GM23338 (cell line): ENCODE measurements around the gene BCOR. TPM values are rescaled to one million over a fixed set of nuclear protein-coding genes. Genes with fewer than 3 reads are reported as not detected.

Source experiments
- ATAC-seq: fragments of 200-7000 bp; cut with Tn5 transposase; 3 replicates; pipeline ENCODE4 v1.9.1; 2020
- DNase-seq: peaks from one replicate; pipeline ENCODE4 v3.0.0-alpha.2; 2015; ENCODE audit warnings: low spot score
- H2AFZ ChIP-seq: fragments of 200-600 bp; sonication (generic); 2 replicates; pipeline ENCODE4 v1.8.0; 2016; ENCODE audit warnings: antibody characterized with exemption, mild to moderate bottlenecking, moderate library complexity
- H3F3A ChIP-seq: fragments of 200-600 bp; sonication (generic); replicated peaks from 2 replicates; pipeline ENCODE4 v1.8.0; 2017; ENCODE audit warnings: antibody characterized with exemption, mixed run types, low read depth
- H3K27ac ChIP-seq: fragments of 200-600 bp; sonication (generic); 2 replicates; pipeline ENCODE4 v1.6.1; 2016; ENCODE audit warnings: low read depth
- H3K27me3 ChIP-seq: fragments of 200-600 bp; sonication (generic); 2 replicates; pipeline ENCODE4 v1.8.0; 2016; ENCODE audit warnings: mild to moderate bottlenecking, mixed run types, moderate library complexity; ENCODE audit not compliant: insufficient read depth
- H3K36me3 ChIP-seq: fragments of 200-600 bp; sonication (generic); 2 replicates; pipeline ENCODE4 v1.8.0; 2016; ENCODE audit warnings: mild to moderate bottlenecking; ENCODE audit not compliant: insufficient read depth
- H3K4me1 ChIP-seq: fragments of 200-600 bp; sonication (generic); 2 replicates; pipeline ENCODE4 v1.8.0; 2016; ENCODE audit warnings: mild to moderate bottlenecking, moderate library complexity; ENCODE audit not compliant: insufficient read depth
- H3K4me2 ChIP-seq: fragments of 200-600 bp; sonication (generic); 2 replicates; pipeline ENCODE4 v1.7.1; 2017; ENCODE audit warnings: mixed run types
- H3K4me3 ChIP-seq: fragments of 200-600 bp; sonication (generic); 2 replicates; pipeline ENCODE4 v1.6.1; 2016; ENCODE audit warnings: mixed run types
- H3K79me2 ChIP-seq: fragments of 200-600 bp; sonication (generic); replicated peaks from 2 replicates; pipeline ENCODE4 v1.8.0; 2017; ENCODE audit warnings: mild to moderate bottlenecking; ENCODE audit not compliant: insufficient read depth
- H3K9me2 ChIP-seq: fragments of 200-600 bp; sonication (generic); 2 replicates; pipeline ENCODE4 v1.8.0; 2017; ENCODE audit not compliant: insufficient read depth
- H4K20me1 ChIP-seq: fragments of 200-600 bp; sonication (generic); replicated peaks from 2 replicates; pipeline ENCODE4 v1.8.0; 2017; ENCODE audit warnings: mild to moderate bottlenecking; ENCODE audit not compliant: insufficient read depth
- H3K27ac Mint-ChIP-seq: 2 replicates; pipeline ENCODE4 v1.8.0; 2020; ENCODE audit warnings: inconsistent platforms, mild to moderate bottlenecking, moderate library complexity, mixed read lengths
- H3K27me3 Mint-ChIP-seq: 3 replicates; pipeline ENCODE4 v1.8.0; 2022; ENCODE audit warnings: low read depth, mild to moderate bottlenecking, moderate library complexity, mixed read lengths, inconsistent platforms; ENCODE audit not compliant: insufficient read depth, poor library complexity
- H3K36me3 Mint-ChIP-seq: 3 replicates; pipeline ENCODE4 v1.8.0; 2021; ENCODE audit warnings: low read depth, mild to moderate bottlenecking, inconsistent platforms, moderate library complexity, mixed read lengths
- H3K4me1 Mint-ChIP-seq: 3 replicates; pipeline ENCODE4 v1.8.0; 2020; ENCODE audit warnings: mild to moderate bottlenecking, inconsistent platforms, mixed read lengths
- H3K4me3 Mint-ChIP-seq: 3 replicates; pipeline ENCODE4 v1.8.0; 2021; ENCODE audit warnings: moderate library complexity, mild to moderate bottlenecking, inconsistent platforms, mixed read lengths
- H3K9me3 Mint-ChIP-seq: 3 replicates; pipeline ENCODE4 v1.8.0; 2020; ENCODE audit warnings: moderate library complexity, mild to moderate bottlenecking, inconsistent platforms, mixed read lengths
- EZH2 ChIP-seq: fragments of 200-600 bp; sonication (generic); IDR thresholded peaks from one replicate; pipeline ENCODE4 v1.8.0; 2017; ENCODE audit warnings: antibody characterized with exemption, mild to moderate bottlenecking, low read depth; ENCODE audit not compliant: unreplicated experiment
- EZH2phosphoT487 ChIP-seq: fragments of 200-600 bp; sonication (generic); IDR thresholded peaks from one replicate; pipeline ENCODE4 v1.8.1; 2018; ENCODE audit warnings: antibody characterized with exemption; ENCODE audit not compliant: unreplicated experiment
- STAT1 ChIP-seq: IDR thresholded peaks from one replicate; pipeline ENCODE4 v1.6.1; 2016; ENCODE audit warnings: antibody characterized with exemption; ENCODE audit not compliant: unreplicated experiment
- ZNF114 ChIP-seq: fragments of 250-450 bp; sonication (Bioruptor Pico); IDR thresholded peaks from 2 replicates; pipeline ENCODE4 v1.5.0; 2020; ENCODE audit warnings: mild to moderate bottlenecking, moderate library complexity
- ZNF462 ChIP-seq: fragments of 250-450 bp; sonication (Bioruptor Pico); IDR thresholded peaks from 2 replicates; pipeline ENCODE4 v1.5.0; 2020; ENCODE audit warnings: mild to moderate bottlenecking, moderate library complexity
- polyA plus RNA-seq: library from polyadenylated mRNA; unstranded; fragments of >200 nt; fragmentation: Nextera tagmentation; extraction: Ambion mirVana; gene quantifications from 2 replicates; pipeline ENCODE4 v1.2.1, GENCODE V29; 2016
- total RNA-seq: library from RNA; depleted of rRNA; stranded (reverse); fragments of >200 nt; shearing (Covaris generic); gene quantifications from 2 replicates; pipeline ENCODE4 v1.2.3, GENCODE V29; 2014

The BCOR gene
- total and polyA plus RNA-seq, 2 experiments from 2014 or later: 25.5 to 60.8 TPM

GRCh38 chrX:40143001-40143400 lies 45.2 kb upstream of the BCOR start (continued):
- TF ChIP-seq ZNF462 (CRISPR knock-in tag): no peak

DNA sequence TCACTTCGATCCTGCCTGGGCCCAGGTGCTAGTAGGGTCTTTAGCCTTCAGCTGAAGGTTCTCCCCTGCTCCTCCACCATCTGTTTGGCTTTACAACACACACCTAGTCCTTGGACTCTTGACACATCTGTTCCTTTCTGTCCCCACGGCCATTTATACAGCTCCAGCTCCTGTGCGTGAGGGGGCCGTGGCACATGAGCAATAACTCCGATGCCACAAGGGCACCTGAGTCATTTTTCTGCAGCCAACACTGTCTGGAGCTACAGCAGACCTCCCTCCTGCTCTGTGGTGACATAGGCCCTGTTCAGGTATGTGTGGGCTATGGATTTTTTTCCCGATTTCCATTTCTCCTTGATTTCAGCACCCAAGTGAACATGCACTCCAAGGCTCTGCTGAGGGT lies 44.7 kb upstream of the BCOR start:
- TF ChIP-seq ZNF114 (CRISPR knock-in tag): no peak
- no peak for TF ChIP-seq EZH2
- no peak for TF ChIP-seq STAT1
- no peak for TF ChIP-seq EZH2phosphoT487
- Histone ChIP-seq H3K4me3 (no peak overlapping the region), H3K4me1 (peaks cover 13% of the 10 kb centered on the region), H3K4me2 (0 out of 2 replicates have a peak overlapping the region, but pooled peaks have one; percentile 48), H3K9me2 (no peaks in the 10 kb centered on the region), H3K36me3 (no peaks in the 10 kb centered on the region), H4K20me1 (no peaks in the 10 kb centered on the region), H3K79me2 (peaks cover 10% of the 10 kb centered on the region; the same call in 1 of the 2 replicates), H3K27ac (no peak overlapping the region), H3K27me3 (peaks cover 28% of the 10 kb centered on the region), H2AFZ (no peak overlapping the region), H3F3A (no peaks in the 10 kb centered on the region)
- DNase-seq (no peak), ATAC-seq (no peak)
- peaks cover 15% of the 10 kb centered on the region; the same call in 1 of the 3 replicates for H3K36me3 Mint-ChIP-seq
- no peaks in the 10 kb centered on the region for H3K9me3 Mint-ChIP-seq
- peaks cover 24% of the 10 kb centered on the region for H3K27me3 Mint-ChIP-seq
- no peak overlapping the region for H3K27ac Mint-ChIP-seq
- no peak overlapping the region for H3K4me3 Mint-ChIP-seq
- H3K4me1 Mint-ChIP-seq: peaks cover 39% of the 10 kb centered on the region
